NCI-H2029 (cell line): ENCODE results near the gene CCDC154.
A peak's percentile ranks its signal among the peaks of the same experiment; 100 is the strongest.
"Not testable (repeated sequence)": the region's sequence is repeated elsewhere in the genome, so short reads cannot be mapped to it uniquely, and the experiment has no call there.

ENCODE experiments used
- DNase-seq: peaks from one replicate; lab custom pipeline; 2025; lab: John Stamatoyannopoulos, UW

Gene CCDC154

DNA sequence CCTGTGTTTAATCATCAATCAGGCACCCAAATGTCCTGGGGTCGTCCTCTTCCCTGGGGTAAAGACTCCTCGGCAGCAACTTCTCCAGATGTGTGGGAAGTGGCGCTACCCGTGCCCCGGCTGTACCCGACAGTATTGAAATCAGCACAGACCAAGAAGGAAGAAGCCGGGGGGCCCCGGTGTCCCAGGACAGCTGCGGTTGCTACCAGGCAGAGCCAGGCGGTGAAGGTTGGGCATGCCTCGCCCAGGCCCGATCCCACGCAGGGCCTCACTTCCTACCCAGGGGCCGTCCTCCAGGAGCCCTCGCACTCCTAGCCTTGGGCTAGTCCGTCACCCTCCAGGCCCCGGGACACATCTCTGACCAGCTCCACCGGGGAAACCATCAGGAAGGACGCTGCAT, 9.0 kb upstream of the CCDC154 start:
- no peak for DNase-seq

DNA sequence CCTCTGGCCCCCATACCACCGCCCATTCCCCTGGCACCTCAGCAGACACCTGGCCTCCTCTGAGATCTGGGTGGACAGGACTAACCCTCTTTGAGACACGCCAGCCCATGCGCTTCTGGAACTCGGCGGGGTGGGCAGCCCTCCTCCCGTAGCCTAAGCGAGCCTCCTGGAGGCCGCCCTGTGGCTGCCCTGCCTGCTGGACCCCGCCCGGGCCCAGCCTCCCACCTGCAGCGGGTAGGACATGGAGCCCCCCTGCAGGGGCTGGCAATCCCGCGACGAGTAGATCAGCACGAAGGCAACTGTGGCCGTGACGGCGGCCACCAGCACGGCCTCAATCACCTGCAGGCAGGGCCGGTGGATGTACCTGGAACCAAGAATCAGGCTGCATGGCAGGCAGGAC, 8.2 kb upstream of the CCDC154 start:
- no peak for DNase-seq

DNA sequence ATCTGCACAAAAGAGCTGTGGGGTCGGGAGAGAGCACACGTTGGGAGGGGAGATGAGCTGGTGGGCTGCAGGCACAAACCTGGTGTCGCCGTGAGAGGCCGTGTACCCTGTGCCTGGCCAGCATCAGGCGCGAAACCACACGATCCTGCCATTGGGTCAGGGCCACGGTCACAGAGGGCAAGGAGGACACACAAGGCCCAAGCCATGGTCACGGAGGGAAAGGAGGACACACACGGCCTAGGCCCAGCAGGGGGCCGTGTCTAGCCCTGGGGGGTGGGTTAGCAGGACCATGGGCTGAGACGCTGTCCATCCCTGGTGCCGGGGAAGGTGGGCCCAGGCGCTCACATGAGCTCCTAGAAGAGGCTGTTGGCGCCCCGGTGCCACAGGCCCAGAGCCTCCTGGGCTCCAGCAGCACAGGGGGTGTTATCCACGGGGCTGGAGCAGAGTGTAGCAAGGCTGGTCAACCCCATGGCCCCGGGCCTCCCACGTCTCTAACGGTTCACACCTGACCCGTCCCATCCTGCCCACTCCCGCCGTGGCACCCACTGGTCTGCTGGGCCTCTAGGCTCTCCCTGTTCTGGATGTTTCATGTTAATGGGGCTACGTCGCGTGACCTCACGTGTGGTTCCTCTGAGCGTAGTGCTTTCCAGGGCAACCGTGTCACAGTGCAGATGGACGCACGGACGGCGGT, 7.5 kb upstream of the CCDC154 start:
- DNase-seq, result no peak

DNA sequence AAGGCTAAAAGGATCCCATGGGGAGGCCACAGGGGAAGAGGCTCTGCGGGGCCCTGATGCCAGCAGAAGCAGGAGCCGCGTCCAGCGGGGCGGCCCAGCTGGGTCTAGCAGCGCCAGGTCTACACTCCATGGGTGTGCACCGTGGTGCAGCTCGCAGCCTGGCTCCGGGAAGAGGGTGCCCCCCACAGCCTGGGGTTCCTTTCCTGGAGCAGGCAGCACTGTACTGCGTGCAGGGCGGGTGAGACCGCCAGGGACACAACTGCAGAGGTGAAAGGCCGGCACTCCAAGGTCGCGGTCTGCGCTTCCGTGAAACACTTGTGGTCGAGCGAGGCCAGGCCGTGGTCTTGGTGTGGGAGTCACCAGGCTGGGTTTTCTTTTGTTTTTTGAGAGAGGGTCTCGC, 6.5 kb upstream of the CCDC154 start:
- DNase-seq, result no peak

DNA sequence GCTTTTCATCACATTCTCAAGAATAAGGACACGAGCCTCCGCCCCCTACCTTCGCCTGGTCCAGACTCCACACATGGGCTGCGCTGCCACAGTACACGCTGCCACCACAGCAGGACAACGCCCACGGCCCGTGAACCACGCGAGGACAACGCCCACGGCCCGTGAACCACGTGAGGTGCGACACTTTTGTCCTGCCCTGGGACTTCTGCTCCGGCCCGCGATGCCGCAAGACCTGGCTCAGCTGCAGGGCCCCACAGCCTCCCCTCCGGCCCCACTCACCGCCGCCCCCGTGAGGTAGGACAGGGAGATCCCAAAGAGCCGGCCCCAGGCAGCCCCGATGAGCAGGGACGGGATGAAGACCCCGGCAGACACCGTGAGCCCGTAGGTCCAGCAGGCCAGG, 5.9 kb upstream of the CCDC154 start:
- DNase-seq, result no peak

DNA sequence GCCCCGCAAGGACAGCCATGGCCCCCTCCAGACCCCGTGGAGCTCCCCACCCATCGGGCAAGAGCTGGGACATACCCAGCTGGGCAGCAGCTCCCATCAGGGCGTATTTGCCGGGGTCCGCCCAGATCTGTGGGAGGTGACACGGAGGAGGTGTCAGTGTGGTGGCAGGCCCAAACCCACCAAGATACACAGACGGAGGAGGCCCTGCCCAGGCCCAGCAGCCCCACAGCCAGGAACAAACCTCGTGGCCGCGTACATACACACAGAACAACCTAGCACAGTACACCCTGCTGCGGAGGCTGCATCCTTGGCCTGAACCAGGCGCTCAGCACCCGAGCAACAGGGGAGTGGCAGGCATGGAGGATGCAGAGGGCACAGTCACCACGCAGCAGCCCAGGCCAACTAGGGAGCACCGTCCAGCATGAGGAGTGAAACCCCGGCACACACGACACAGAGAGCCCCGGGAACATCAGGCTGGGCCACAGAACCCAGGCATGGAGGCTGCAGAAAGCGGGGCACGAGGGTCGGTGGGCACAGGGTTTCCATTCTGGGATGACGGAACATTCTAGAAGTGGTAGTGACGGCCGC, 4.9 kb upstream of the CCDC154 start:
- no peak for DNase-seq

DNA sequence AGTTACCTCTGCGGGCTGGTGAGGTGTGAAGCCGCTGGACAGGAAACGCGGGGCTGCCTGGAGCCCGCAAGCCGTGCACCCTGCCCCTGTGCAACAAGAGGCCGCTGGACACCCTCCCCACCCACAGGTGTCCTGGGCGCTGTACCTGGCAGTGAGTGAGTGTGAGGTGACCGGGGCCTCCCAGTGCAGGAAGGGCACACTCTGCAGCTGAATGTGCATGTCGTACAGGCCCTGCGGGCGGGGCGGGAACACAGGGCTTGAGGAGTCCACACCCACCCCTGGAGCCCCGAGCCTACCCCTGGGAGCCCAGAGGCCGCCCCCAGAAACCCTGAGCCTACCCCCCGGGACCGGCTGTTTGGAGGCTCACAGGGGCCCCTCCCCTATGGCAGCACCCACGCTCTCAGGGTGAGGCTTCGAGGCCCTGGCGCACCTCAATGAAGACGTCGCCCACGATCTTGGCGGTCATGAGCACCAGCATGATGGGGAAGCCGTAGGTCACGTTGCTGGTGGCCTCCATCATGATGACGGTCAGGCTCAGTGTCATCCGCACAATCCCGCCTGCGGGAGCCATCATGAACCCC, 4.3 kb upstream of the CCDC154 start:
- no peak for DNase-seq

DNA sequence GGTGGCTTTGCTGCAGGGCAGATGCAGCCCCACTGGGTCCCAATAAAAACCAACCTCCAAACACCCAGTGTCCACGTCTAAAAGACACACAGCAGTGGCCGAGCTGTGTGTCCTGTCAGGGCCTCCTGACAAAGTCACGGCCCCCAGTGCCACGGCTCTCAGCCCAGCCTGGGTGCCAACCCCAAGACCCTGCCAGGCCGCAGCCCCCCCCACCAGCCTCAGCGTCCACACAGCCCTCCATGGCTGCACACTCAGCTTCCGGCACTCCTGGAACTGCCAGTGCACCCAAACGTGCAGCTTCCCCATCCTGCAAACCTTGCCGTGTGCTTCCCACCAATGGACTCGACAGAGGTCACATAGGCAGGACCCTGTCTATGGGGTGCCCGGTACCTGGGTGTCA, 3.6 kb upstream of the CCDC154 start:
- DNase-seq, result no peak

DNA sequence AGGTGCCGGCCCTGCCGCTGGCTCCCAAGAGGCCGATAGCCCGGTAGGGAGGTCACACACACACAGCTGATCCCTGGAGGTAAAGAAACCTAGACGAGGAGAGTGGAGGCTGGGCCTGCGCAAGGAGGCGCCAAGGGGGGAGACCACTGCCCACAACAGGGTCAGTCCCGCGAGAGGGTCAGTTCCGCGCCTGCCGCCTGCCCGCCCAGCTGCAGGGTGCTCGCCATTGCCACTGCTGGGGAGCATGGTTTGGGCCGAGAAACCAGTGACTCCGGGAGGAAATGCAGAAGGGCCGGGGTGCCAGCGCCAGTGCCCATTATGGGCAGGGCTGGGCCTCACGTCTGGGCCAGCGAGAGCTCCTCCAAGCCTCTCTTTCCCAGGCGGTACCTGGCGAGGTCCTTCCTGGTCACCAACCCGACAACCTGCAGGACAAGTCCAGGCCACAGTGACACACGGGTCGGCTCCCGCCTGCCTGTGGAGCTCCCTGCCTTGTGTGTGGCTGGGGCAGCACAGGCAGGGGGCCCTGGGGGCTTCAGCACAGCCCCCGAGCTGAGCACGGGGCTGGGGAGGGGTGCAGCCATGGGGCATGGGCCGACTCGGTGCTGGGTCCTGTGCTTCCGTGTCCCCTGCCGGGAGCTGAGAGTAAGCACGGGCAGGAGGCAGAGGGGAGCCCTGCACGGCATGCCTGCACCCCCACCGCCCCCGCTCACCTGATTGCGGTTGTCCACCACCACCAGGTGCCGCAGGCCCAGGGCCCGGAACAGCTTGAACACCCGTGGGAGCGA, 2.1 kb upstream of the CCDC154 start:
- DNase-seq, result no peak

DNA sequence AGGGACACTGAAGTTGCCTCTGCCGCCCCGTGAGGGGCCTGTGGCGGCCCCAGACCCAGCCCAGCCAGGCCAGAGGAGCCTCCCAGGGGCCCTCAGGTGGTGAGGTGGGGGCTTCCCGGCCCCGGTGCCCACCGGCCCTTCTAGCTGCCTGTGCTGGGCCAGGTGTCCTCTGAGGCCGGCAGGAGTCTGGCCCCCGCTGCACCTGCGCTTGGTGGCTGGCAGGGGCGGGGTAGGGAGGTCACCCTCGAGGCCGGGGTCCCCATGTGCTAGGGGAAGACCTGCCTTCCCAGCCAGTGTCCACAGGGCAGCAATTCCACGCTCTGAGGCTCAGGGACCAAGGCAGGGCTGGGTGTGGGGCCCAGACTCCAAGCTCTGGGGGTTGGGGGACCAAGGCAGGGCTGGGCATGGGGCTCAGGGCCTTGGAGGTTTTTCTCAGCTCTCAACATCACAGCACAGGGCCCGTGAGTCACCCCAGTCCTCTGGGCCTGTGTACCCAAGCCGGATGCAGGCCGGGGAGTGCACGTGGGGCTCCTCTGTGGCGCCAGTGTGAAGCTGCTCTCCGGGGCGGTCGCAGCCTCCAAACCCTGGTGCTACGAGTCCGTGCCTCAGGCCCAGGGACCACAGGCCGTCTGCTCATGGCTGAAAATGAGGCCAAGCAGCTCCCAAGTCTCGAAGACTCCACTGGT, 1.3 kb upstream of the CCDC154 start:
- no peak for DNase-seq

DNA sequence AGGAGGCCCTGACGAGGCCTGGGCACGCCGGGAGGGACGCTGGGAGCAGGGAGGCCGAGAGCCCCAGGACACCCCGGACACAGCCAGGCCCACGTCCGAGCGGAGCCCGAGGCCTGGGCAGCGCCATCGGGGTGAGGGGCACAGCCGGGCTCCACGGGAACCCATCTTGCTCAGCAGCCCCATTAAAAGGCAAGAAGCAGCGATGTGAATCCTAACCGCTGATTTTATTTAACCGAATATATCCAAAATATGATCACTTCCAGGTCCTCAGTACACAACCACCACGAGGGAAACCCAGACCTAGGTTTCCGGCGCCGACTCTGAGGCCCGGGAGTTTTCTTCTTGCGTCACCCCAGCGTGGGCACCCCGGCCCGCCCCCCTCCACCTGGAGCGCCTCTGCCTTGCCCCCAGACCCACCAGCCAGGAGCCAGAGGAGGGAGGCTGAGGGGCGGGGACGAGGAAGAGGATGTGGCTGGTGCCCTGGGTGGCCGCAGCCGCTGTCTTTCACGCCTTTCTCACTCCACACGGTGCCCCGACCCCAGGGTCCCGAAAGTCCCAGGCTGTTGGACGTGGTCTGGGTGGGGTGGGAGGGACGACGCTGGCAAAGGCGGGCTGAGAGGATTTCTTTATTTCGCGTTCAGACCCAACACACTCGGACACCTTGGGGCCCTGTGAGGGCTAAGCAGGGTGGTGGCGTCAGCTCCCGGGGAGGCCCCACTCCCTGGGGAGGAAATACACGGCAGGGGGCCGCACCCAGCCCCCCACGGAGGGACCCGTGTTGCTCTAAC, 568 bp upstream of the CCDC154 start:
- DNase-seq, result no peak

DNA sequence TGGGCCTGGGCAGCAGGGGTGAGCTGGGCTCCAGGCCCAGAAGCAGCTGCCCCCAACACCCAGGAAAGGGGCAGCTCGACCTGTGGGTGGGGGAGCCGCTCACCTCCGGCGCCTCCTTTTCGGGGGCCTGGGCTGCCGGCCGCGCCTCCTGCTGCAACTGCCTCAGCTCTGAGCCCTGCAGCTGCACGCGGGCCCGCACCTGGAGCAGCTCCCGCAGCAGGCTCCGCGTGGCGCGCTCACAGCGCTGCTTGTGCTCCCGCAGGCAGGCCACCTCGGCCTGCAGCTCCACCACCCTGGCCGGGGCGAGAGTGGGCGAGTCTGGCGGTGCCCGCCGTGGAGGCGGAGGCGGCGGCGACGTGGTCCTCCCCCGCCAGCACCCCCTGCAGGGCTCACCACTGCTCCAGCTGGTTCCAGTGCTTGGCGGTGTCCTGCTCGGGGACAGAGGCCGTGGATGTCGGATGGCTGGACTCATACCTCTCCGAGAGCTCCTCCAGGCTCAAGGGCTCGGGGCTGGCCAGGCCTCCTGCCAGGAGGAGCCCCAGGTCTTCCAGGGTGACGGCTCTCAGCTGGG, 868 bp downstream of the CCDC154 start:
- DNase-seq, result no peak

DNA sequence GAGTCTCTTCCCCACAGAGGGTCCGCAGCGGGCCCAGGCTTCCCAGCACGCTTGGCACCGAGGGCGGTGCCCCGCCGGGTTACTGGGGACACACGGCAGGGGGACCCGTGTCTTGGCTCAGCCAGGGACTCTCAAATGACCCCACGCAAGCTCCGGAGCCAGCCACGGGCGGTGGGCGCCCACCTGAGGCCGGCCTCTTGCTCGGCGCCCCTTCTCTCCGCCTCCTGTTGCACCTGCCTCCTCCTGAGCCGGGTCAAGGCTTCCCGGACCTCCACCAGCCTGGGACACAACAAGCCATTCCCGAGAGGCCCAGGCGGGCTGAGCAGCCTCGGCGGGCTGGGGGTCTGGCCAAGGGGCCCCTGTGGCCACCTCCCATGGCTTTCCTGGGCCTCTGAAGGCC, 1.7 kb downstream of the CCDC154 start:
- DNase-seq, result no peak

DNA sequence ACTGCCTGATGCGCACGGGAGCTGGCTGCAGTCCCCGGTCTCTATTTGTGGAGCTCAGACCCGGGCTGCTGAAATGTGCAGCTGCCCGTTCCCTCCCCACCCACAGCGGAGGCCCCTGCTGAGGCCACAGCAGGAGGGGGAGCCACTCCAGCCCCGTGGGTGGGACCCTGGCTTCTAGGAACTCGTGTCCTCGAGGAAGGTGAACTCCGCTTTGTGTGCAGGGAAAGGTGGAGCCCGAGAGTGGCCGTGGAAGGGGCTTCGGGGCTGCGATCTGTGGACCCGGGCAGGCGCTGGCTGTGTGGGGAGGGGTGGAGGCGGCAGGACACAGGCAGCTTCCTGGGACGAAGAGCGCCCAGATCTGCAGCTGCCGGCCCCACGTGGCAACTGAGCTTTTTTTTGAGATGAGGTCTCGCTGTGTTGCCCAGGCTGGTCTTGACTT, 2.9 kb downstream of the CCDC154 start:
- no peak for DNase-seq

DNA sequence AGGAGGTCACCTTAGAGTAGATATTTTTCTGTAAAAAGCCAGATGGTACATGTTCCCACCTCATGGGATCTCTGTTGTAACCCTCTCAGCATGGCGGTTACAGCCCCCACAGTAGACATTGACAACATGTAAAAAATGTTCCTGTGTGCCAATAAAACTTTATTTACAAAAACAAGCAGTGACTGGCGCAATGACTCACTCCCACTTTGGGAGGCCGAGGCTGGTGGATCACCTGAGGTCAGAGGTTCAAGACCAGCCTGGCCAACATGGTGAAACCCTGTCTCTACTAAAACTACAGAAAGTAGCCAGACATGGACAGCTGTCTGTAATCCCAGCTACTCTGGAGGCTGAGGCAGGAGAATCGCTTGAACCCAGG, 4.7 kb downstream of the CCDC154 start:
- DNase-seq, result not testable (repeated sequence)

DNA sequence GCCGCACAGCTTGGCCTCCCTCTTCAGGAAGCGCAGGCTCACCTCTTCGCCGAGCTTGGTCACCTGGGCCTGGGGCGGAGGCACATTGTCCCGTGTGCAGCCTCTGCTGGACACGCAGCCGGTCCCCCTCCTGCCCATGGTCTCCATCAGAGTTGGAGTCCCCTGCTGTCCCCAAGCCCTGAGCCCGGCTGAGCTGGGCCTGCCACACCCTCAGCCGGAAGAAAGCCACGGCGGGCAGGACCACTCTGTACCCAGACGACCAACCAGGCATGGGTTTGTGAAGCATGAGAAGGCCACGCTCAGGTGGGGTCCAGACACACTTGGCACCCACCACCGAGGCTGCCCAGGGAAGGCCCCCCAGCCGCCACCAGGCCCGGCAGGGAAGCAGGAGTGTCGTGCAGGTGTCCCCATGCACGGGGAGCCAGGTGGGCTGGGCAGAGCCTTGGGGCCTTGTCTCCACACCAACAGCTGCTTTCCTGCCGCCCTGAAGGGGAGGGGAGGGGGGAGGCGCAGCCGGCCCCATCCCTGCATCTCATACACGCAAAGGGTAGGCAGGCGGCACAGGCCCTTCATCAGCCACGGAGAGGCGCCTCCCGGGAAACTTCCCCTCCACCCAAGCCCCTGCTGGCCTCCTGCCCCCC, 5.2 kb downstream of the CCDC154 start:
- peak; percentile 8 for DNase-seq

DNA sequence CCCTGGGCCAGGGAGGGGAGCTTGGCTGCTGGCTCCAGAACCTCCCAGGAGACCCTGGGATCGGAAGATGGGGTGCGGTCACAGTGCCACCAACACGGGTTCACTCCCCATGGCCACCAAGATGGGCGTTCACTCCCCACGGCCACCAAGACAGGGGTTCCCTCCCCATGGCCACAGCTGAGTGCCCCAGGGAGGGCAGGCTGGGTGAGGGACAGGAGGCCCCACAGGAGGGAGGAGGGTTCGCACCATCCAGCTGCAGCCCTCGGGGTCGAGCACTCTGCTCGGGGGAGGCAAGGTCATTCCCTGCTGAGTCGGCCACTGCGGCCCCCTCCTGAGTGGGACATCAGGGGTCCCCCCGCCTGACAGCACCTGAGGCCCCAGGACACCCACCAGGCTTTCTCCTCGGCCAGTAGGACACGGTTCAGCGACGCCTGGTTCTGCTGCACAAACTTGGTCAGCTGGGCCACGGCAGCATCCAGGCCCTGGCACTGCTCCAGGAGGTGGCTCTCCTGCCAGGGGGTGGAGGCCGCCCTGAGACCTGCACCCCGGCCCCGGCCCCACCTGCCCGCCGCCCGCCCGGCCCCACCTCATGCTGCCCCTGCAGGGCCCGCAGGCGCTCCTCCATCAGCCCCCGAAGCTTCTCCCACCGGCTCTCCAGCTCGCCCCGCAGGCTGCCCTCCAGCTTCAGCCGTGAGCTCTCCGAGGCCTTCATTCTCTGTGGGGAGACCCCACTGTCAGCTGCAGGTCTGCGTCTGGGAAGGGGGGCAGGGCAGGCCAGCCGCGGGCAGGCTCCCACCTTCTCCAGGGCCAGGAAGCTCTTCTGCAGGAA, 5.9 kb downstream of the CCDC154 start:
- DNase-seq, result no peak

DNA sequence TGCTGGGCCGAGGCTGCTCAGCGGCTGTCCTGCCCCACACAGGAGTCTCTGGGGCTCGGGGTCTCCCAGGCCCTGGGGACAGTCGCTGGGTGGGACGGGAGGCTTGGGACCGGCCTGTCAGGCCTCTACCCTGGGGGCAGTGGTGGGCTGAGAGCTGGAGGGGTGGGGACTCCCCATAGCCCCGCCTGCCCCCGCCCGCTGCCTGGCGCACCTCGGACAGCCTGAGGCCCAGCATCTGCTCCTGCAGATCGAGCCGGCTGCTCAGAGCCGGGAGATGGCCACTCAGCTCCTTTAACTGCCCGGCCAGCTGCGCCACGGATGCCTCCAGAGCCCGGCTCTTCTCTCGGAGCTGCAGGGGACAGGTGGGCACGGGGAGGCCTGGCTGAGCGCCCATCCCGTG, 6.8 kb downstream of the CCDC154 start:
- no peak for DNase-seq

DNA sequence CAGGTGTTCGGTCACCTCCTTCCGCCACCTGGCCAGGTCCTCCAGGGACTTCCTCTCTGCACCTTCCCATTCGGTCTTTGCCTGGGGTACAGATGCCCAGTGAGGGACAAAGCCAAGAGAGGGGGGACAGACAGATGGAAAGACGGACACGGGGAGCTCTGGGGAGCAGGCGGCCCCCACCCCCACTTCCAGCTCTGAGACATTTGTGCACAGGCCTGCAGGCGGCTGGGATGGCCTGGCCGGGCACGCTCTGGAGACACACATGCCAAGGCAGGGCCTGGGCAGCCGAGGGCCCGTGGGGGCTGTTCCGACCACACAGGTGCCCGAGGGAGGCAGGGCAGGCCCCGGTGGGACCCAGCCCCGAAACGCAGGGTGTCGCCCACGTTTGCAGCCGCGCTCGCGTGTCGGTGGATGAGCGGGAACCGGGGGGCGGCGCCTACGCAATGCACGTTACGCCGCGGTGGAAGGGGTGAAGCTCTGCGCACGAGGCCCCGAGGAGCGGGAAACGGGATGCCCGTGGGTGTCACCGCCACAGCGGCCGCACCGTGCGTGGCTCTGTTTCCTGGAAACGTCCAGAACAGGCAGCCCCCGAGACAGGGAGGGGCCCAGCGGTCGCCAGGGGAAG, 7.5 kb downstream of the CCDC154 start:
- no peak for DNase-seq
